ENCODE results near the gene OPA3. TPM values are rescaled to one million over a fixed set of nuclear protein-coding genes. Genes with fewer than 3 reads are reported as not detected.

Gene OPA3
- total and polyA plus RNA-seq, 2 experiments from 2014 or later = 5.3 to 11.8 TPM

DNA sequence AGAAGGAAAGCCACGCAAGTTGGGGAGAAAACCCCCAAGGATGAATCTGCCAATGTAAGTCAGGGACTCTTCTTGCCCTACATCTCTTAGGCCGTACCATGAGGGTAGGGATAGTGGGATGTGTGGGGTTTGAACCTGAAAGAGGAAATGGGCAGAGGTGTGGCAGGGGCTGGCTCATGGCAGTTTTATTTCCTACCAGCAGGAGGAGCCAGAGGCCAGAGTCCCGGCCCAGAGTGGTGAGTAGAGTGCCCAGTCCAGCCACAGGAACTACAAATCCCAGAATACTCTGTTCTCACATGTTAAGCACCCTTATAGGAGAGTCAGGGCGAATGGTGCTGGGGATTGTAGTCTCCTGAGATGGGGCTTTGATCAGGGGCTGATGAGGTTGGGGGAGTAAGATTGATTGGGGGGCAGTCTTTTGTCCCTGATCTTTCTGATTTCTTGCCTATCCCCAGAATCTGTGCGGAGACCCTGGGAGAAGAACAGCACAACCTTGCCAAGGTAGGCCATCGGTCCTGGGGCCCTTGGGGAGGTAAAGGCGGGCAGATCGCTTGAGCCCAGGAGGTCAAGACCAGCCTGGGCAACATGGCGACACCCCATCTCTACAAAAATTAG, 60.9 kb downstream of the OPA3 start:
- peak; percentile 85 for DNase-seq
- Histone ChIP-seq H3K9me2 (ENCODE audit: insufficient read depth) (no peaks in the 10 kb centered on the region), H3K27ac (peak overlapping the region; percentile 61), H3K79me2 (ENCODE audit: insufficient read depth) (peaks cover 42% of the 10 kb centered on the region), H3K27me3 (replicated peaks; ENCODE audit: insufficient read depth) (no peaks in the 10 kb centered on the region), H3K4me2 (ENCODE audit: unreplicated experiment) (no peak overlapping the region), H2AFZ (no peak overlapping the region), H3K4me1 (ENCODE audit: insufficient read depth) (peaks cover 14% of the 10 kb centered on the region; the same call in 1 of the 2 replicates), H3K9me3 (ENCODE audit: low read depth) (no peaks in the 10 kb centered on the region), H4K20me1 (ENCODE audit: insufficient read depth) (no peaks in the 10 kb centered on the region; the same call in 1 of the 2 replicates), H3K9ac (no peak overlapping the region), H3K4me3 (no peak overlapping the region), H3K36me3 (ENCODE audit: low read depth) (peaks cover 57% of the 10 kb centered on the region), H3F3A (ENCODE audit: insufficient read depth) (peaks cover 17% of the 10 kb centered on the region)
- WGBS, 2 experiments (ENCODE audit: low coverage in 1 of 2, low lambda C conversion rate in 2 of 2, missing lambda C conversion rate in 2 of 2) = 71 to 72% methylated on average over 9 of the region's 9 CpGs
- no peak for TF ChIP-seq EZH2phosphoT487 (IDR thresholded peaks at IDR 0.05; ENCODE audit: insufficient read depth, low read depth)
- no peak for TF ChIP-seq EZH2 (IDR thresholded peaks at IDR 0.05; ENCODE audit: insufficient read depth, poor library complexity, severe bottlenecking)
- in situ Hi-C loops (cut with MboI) = no loop called here

DNA sequence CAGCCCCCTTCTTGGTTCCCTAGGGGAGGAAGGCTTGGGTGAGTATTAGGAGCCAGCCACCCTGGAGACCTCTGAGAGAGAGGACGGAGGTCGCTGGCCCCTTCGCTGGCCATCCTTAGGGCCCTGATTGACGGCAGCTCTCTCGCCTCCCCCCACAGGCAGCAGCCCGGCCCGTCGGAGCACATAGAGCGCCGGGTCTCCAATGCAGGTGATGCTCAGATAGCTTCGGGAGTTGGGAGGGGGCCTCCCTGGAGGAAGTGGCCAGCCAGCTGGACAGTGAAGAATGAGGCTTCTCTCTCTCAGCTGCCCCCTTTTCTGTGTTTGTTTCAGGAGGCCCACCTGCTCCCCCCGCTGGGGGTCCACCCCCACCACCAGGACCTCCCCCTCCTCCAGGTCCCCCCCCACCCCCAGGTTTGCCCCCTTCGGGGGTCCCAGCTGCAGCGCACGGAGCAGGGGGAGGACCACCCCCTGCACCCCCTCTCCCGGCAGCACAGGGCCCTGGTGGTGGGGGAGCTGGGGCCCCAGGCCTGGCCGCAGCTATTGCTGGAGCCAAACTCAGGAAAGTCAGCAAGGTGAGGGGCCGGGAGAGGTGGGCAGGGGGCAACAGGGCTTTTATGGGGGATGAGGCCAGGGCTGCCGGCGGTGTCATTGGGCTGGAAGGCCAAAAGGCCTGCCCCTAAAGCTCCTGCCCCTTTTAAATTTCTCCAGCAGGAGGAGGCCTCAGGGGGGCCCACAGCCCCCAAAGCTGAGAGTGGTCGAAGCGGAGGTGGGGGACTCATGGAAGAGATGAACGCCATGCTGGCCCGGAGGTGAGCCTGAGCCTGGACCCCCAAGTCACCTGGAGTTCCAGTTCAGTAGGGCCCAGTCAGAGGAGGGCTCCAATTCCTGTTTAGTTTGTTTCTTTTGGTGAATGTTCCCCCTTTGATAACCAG, 62.3 kb downstream of the OPA3 start:
- 80 to 83% methylated on average over 16 to 24 of the region's 24 CpGs for WGBS, 2 experiments (ENCODE audit: low coverage in 1 of 2, low lambda C conversion rate in 2 of 2, missing lambda C conversion rate in 2 of 2)
- Histone ChIP-seq H3K36me3 (ENCODE audit: low read depth) (peaks cover 59% of the 10 kb centered on the region), H3K4me2 (ENCODE audit: unreplicated experiment) (no peak overlapping the region)

DNA sequence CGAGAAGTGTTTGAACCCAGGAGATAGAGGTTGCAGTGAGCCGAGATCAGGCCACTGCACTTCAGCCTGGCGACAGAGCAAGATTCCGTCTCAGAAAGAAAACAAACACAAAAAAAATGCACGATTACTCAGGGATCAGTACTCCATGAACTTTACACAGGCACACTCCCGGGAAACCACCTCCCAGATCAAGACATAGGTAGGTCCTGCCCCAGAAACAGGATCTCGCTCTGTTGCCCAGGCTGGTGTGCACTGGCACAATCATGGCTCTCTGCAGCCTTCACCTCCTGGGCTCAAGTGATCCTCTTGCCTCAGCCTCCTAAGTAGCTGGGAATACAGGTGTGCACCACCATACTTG, 66.2 kb downstream of the OPA3 start:
- in situ Hi-C loops (cut with MboI) = no loop called here
- Histone ChIP-seq H3K9me3 (ENCODE audit: low read depth) (no peaks in the 10 kb centered on the region), H3F3A (ENCODE audit: insufficient read depth) (peaks cover 19% of the 10 kb centered on the region), H3K9ac (no peak overlapping the region), H3K9me2 (ENCODE audit: insufficient read depth) (no peaks in the 10 kb centered on the region), H3K27ac (no peak overlapping the region), H3K4me2 (ENCODE audit: unreplicated experiment) (no peak overlapping the region), H3K79me2 (ENCODE audit: insufficient read depth) (peaks cover 82% of the 10 kb centered on the region), H4K20me1 (ENCODE audit: insufficient read depth) (peaks cover 4% of the 10 kb centered on the region), H2AFZ (no peak overlapping the region), H3K4me1 (ENCODE audit: insufficient read depth) (peaks cover 9% of the 10 kb centered on the region), H3K27me3 (replicated peaks; ENCODE audit: insufficient read depth) (no peaks in the 10 kb centered on the region), H3K4me3 (no peak overlapping the region), H3K36me3 (ENCODE audit: low read depth) (peaks cover 22% of the 10 kb centered on the region; the same call in 1 of the 2 replicates)
- TF ChIP-seq EZH2 (IDR thresholded peaks at IDR 0.05; ENCODE audit: insufficient read depth, poor library complexity, severe bottlenecking) (no peak), EZH2phosphoT487 (IDR thresholded peaks at IDR 0.05; ENCODE audit: insufficient read depth, low read depth) (no peak)
- no peak for DNase-seq
- 91 to 96% methylated on average over 7 of the region's 7 CpGs for WGBS, 2 experiments (ENCODE audit: low coverage in 1 of 2, low lambda C conversion rate in 2 of 2, missing lambda C conversion rate in 2 of 2)

More for the DNA sequence above, 62.3 kb downstream of the OPA3 start:
- H3K4me3 ChIP-seq = no peak overlapping the region
- no peak overlapping the region for H2AFZ ChIP-seq
- in situ Hi-C loops (cut with MboI) = no loop called here
- no peak for TF ChIP-seq EZH2 (IDR thresholded peaks at IDR 0.05; ENCODE audit: insufficient read depth, poor library complexity, severe bottlenecking)
- peaks cover 53% of the 10 kb centered on the region for H3K79me2 ChIP-seq (ENCODE audit: insufficient read depth)
- peaks cover 20% of the 10 kb centered on the region for H3F3A ChIP-seq (ENCODE audit: insufficient read depth)
- no peaks in the 10 kb centered on the region for H3K9me2 ChIP-seq (ENCODE audit: insufficient read depth)
- peaks cover 10% of the 10 kb centered on the region; the same call in 1 of the 2 replicates for H3K4me1 ChIP-seq (ENCODE audit: insufficient read depth)
- H4K20me1 ChIP-seq (ENCODE audit: insufficient read depth) = no peaks in the 10 kb centered on the region; the same call in 1 of the 2 replicates
- peak overlapping the region; percentile 23 for H3K27ac ChIP-seq
- no peaks in the 10 kb centered on the region for H3K27me3 ChIP-seq (replicated peaks; ENCODE audit: insufficient read depth)
- DNase-seq = no peak
- H3K9ac ChIP-seq = no peak overlapping the region
- no peaks in the 10 kb centered on the region for H3K9me3 ChIP-seq (ENCODE audit: low read depth)

DNA sequence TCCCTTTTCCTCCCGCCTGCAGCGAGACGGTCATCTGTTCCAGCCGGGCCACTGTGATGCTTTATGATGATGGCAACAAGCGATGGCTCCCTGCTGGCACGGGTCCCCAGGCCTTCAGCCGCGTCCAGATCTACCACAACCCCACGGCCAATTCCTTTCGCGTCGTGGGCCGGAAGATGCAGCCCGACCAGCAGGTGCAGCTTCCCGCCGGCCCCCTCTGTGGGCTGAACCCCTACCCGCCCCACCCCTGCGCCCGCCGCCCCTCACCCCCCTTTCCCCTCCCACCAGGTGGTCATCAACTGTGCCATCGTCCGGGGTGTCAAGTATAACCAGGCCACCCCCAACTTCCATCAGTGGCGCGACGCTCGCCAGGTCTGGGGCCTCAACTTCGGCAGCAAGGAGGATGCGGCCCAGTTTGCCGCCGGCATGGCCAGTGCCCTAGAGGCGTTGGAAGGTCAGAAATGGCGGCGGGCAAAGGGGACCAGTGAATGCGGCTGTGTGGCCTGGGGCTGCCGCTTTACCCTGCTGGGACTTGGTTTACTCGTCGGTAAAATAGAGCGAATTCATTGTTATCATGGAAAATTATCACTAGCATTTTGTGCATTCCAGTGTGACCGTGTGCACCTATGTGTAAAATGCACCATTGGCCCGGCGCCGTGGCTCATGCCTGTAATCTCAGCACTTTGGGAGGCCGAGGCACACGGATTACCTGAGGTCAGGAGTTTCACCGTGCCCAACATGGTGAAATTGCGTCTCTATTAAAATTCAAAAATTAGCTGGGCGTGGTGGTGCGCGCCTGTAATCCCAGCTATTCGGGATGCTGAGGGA, 66.7 kb downstream of the OPA3 start:
- H3K27me3 ChIP-seq (replicated peaks; ENCODE audit: insufficient read depth) = no peaks in the 10 kb centered on the region
- peaks cover 20% of the 10 kb centered on the region; the same call in 1 of the 2 replicates for H3K36me3 ChIP-seq (ENCODE audit: low read depth)
- 92% methylated on average over 41 to 50 of the region's 50 CpGs for WGBS, 2 experiments (ENCODE audit: low coverage in 1 of 2, low lambda C conversion rate in 2 of 2, missing lambda C conversion rate in 2 of 2)
- H4K20me1 ChIP-seq (ENCODE audit: insufficient read depth) = peaks cover 4% of the 10 kb centered on the region; the same call in 1 of the 2 replicates
- no peaks in the 10 kb centered on the region for H3K9me2 ChIP-seq (ENCODE audit: insufficient read depth)
- no peak for TF ChIP-seq EZH2phosphoT487 (IDR thresholded peaks at IDR 0.05; ENCODE audit: insufficient read depth, low read depth)
- TF ChIP-seq EZH2 (IDR thresholded peaks at IDR 0.05; ENCODE audit: insufficient read depth, poor library complexity, severe bottlenecking) = no peak
- in situ Hi-C loops (cut with MboI) = no loop called here
- H3K4me3 ChIP-seq = no peak overlapping the region
- H3K9me3 ChIP-seq (ENCODE audit: low read depth) = no peaks in the 10 kb centered on the region
- H3K4me2 ChIP-seq (ENCODE audit: unreplicated experiment) = no peak overlapping the region
- H3F3A ChIP-seq (ENCODE audit: insufficient read depth) = peaks cover 15% of the 10 kb centered on the region
- peaks cover 3% of the 10 kb centered on the region; the same call in 1 of the 2 replicates for H3K4me1 ChIP-seq (ENCODE audit: insufficient read depth)
- peaks cover 85% of the 10 kb centered on the region for H3K79me2 ChIP-seq (ENCODE audit: insufficient read depth)
- no peak overlapping the region for H3K27ac ChIP-seq
- H3K9ac ChIP-seq = no peak overlapping the region
- no peak for DNase-seq
- no peak overlapping the region for H2AFZ ChIP-seq
